H1 (cell line): ENCODE results near the gene BRMS1. TPM values are rescaled to one million over a fixed set of nuclear protein-coding genes. Genes with fewer than 3 reads are reported as not detected.

Experiments
- BACH1 ChIP-seq: IDR thresholded peaks from 2 replicates; pipeline ENCODE4 v1.6.1; 2012; ENCODE audit warnings: low read length, improper control_type of control experiment
- EGR1 ChIP-seq: IDR thresholded peaks from 2 replicates; pipeline ENCODE4 v1.6.1; 2011; ENCODE audit warnings: low read depth, low read length, borderline replicate concordance
- HDAC2 ChIP-seq, 2 experiments: fragments of 300-600 bp in 1 of 2; sonication (generic) in 1 of 2; IDR thresholded peaks; 2 replicates each; pipeline ENCODE4 v1.6.1; 2011 to 2012; ENCODE audit warnings: low read depth in 2 of 2, low read length in 2 of 2, mild to moderate bottlenecking in 2 of 2, moderate library complexity in 2 of 2, borderline replicate concordance in 1 of 2, inconsistent platforms in 1 of 2
- RXRA ChIP-seq: IDR thresholded peaks from 2 replicates; pipeline ENCODE4 v1.6.1; 2011; ENCODE audit warnings: low read depth, mild to moderate bottlenecking, low read length, moderate library complexity; ENCODE audit not compliant: insufficient read depth
- SAP30 ChIP-seq: fragments of 300-600 bp; sonication (generic); IDR thresholded peaks from 2 replicates; pipeline ENCODE4 v1.7.1; 2012; ENCODE audit warnings: low read length, moderate library complexity, mild to moderate bottlenecking, inconsistent platforms; ENCODE audit not compliant: insufficient read depth, insufficient replicate concordance
- SUZ12 ChIP-seq: fragments of 200-600 bp; sonication (generic); IDR thresholded peaks from 2 replicates; pipeline ENCODE4 v1.6.1; 2012; ENCODE audit warnings: mild to moderate bottlenecking, inconsistent platforms, low read length, moderate library complexity, mixed read lengths
- TAF7 ChIP-seq: optimal IDR thresholded peaks from 2 replicates; pipeline ENCODE3; 2011; ENCODE audit warnings: low read depth, mild to moderate bottlenecking, inconsistent platforms, low read length, moderate library complexity, borderline replicate concordance
- polyA plus RNA-seq, 7 experiments: library from polyadenylated mRNA; depleted of rRNA in 3 of 7; stranded (reverse) in 5 of 7; unstranded in 2 of 7; fragments of >200 nt in 5 of 7; fragments of 200-250 nt in 2 of 7; gene quantifications; 1 replicate in 5 of 7; 2 replicates in 1 of 7; 4 replicates in 1 of 7; pipeline versions ENCODE4 v1.2.1 to v1.2.3, GENCODE V29; 2011 to 2013; ENCODE audit warnings: missing spikeins in 2 of 7, mixed read lengths in 2 of 7
- total RNA-seq: library from RNA; stranded (reverse); fragmentation: NEBNext Ultra II Directional; extraction: Animal tissue kit (Norgen Biotek cat#: 25700); gene quantifications from 2 replicates; pipeline ENCODE4 v1.2.1, GENCODE V29; 2021
- TF ChIP-seq, protein P1 (sequence below): fragments of 300-600 bp; sonication (generic); IDR thresholded peaks from 2 replicates; pipeline ENCODE4 v1.7.1; 2012; ENCODE audit warnings: low read length, moderate library complexity, mild to moderate bottlenecking, inconsistent platforms; ENCODE audit not compliant: insufficient replicate concordance

BRMS1 gene
- total and polyA plus RNA-seq, 2 of the 8 experiments (the other 6 are each of a cell fraction or from before 2014, with no cell fraction given): 39.2 to 46.1 TPM

DNA sequence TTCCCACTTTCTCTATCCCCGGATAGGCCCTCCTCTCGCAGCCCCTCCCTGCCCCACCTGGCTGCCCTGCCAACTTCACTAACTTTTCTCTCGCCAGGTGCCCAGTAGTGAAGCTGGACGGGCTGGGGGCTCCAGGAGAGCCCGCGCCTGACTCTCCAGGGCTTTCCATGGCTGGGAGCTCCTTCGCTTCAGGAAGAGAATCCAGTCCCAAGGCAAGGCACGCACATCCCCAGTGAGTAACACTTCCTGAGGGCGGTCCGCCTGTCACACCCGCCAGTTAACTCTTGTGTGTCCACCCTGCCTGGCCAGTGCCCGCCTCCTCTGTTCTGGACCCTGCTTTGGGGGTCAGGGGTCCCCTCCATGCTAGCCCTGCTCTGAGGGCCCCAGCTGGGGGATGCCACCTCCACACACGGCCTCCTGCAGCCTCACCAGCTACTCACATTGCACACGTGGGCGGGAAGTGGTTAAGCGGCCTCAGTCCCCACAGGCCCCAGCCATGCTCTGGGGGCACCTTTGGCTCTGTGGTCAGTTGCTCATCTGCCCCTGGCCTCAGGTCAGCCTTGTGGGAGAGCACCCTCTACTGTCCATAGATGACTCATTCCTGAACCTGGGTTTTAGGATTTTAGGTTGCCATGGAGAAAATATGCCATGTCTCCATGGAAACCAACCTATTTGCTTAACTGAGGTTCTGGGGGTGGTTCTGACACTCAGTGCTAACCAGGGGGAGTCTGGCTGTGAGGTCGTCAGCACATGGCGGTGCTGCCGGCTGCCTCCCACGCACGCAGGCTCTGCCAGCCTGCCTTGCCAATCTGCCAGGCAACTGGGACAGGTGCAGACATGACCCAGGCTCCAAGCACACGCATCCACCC is 8.4 kb downstream of the BRMS1 start, which contains the start of gene RIN1 (continued):
- peak; percentile 14 for TF ChIP-seq SAP30
- TF ChIP-seq BACH1: no peak
- no peak for TF ChIP-seq TAF7
- no peak for TF ChIP-seq RXRA
- TF ChIP-seq EGR1: peak; percentile 42; the same call in 1 of the 2 replicates
- TF ChIP-seq SUZ12: 0 out of 2 replicates have a peak, but pooled peaks have one; percentile 15
- no peak for TF ChIP-seq HDAC2 (IDR thresholded peaks at IDR 0.05; ENCODE audit: borderline replicate concordance in 1 of 2, low read depth in 2 of 2, low read length in 2 of 2)
- TF ChIP-seq, protein P1, sequence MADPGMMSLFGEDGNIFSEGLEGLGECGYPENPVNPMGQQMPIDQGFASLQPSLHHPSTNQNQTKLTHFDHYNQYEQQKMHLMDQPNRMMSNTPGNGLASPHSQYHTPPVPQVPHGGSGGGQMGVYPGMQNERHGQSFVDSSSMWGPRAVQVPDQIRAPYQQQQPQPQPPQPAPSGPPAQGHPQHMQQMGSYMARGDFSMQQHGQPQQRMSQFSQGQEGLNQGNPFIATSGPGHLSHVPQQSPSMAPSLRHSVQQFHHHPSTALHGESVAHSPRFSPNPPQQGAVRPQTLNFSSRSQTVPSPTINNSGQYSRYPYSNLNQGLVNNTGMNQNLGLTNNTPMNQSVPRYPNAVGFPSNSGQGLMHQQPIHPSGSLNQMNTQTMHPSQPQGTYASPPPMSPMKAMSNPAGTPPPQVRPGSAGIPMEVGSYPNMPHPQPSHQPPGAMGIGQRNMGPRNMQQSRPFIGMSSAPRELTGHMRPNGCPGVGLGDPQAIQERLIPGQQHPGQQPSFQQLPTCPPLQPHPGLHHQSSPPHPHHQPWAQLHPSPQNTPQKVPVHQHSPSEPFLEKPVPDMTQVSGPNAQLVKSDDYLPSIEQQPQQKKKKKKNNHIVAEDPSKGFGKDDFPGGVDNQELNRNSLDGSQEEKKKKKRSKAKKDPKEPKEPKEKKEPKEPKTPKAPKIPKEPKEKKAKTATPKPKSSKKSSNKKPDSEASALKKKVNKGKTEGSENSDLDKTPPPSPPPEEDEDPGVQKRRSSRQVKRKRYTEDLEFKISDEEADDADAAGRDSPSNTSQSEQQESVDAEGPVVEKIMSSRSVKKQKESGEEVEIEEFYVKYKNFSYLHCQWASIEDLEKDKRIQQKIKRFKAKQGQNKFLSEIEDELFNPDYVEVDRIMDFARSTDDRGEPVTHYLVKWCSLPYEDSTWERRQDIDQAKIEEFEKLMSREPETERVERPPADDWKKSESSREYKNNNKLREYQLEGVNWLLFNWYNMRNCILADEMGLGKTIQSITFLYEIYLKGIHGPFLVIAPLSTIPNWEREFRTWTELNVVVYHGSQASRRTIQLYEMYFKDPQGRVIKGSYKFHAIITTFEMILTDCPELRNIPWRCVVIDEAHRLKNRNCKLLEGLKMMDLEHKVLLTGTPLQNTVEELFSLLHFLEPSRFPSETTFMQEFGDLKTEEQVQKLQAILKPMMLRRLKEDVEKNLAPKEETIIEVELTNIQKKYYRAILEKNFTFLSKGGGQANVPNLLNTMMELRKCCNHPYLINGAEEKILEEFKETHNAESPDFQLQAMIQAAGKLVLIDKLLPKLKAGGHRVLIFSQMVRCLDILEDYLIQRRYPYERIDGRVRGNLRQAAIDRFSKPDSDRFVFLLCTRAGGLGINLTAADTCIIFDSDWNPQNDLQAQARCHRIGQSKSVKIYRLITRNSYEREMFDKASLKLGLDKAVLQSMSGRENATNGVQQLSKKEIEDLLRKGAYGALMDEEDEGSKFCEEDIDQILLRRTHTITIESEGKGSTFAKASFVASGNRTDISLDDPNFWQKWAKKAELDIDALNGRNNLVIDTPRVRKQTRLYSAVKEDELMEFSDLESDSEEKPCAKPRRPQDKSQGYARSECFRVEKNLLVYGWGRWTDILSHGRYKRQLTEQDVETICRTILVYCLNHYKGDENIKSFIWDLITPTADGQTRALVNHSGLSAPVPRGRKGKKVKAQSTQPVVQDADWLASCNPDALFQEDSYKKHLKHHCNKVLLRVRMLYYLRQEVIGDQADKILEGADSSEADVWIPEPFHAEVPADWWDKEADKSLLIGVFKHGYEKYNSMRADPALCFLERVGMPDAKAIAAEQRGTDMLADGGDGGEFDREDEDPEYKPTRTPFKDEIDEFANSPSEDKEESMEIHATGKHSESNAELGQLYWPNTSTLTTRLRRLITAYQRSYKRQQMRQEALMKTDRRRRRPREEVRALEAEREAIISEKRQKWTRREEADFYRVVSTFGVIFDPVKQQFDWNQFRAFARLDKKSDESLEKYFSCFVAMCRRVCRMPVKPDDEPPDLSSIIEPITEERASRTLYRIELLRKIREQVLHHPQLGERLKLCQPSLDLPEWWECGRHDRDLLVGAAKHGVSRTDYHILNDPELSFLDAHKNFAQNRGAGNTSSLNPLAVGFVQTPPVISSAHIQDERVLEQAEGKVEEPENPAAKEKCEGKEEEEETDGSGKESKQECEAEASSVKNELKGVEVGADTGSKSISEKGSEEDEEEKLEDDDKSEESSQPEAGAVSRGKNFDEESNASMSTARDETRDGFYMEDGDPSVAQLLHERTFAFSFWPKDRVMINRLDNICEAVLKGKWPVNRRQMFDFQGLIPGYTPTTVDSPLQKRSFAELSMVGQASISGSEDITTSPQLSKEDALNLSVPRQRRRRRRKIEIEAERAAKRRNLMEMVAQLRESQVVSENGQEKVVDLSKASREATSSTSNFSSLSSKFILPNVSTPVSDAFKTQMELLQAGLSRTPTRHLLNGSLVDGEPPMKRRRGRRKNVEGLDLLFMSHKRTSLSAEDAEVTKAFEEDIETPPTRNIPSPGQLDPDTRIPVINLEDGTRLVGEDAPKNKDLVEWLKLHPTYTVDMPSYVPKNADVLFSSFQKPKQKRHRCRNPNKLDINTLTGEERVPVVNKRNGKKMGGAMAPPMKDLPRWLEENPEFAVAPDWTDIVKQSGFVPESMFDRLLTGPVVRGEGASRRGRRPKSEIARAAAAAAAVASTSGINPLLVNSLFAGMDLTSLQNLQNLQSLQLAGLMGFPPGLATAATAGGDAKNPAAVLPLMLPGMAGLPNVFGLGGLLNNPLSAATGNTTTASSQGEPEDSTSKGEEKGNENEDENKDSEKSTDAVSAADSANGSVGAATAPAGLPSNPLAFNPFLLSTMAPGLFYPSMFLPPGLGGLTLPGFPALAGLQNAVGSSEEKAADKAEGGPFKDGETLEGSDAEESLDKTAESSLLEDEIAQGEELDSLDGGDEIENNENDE: no peak
